CD4-positive, alpha-beta T cell treated with Interleukin-15 for 1 hour (primary cell): Measurements from ENCODE around the gene KIF15.

Experiments
- DNase-seq: peaks from one replicate; pipeline ENCODE4 v3.0.0-alpha.2; 2020

Gene KIF15

GRCh38 chr3:44880284-44880683, 118.7 kb downstream of the KIF15 start:
- no peak for DNase-seq

GRCh38 chr3:44883213-44883955, 121.8 kb downstream of the KIF15 start:
- no peak for DNase-seq

- no peak for DNase-seq
Measured at GRCh38 chr3:44883999-44884431, 122.4 kb downstream of the KIF15 start.

GRCh38 chr3:44885618-44886017, 124.0 kb downstream of the KIF15 start:
- DNase-seq: no peak

GRCh38 chr3:44886561-44886960, 125.0 kb downstream of the KIF15 start:
- DNase-seq: no peak

GRCh38 chr3:44887101-44887500, 125.5 kb downstream of the KIF15 start:
- DNase-seq: no peak

- no peak for DNase-seq
Measured at GRCh38 chr3:44890258-44890657, 128.7 kb downstream of the KIF15 start.

- DNase-seq: no peak
Measured at GRCh38 chr3:44890852-44891251, 129.3 kb downstream of the KIF15 start.

- no peak for DNase-seq
Measured at GRCh38 chr3:44892689-44893088, 131.1 kb downstream of the KIF15 start.

GRCh38 chr3:44893097-44893496, 131.5 kb downstream of the KIF15 start:
- DNase-seq: no peak

- DNase-seq: no peak
Measured at GRCh38 chr3:44894485-44894884, 132.9 kb downstream of the KIF15 start.

- no peak for DNase-seq
Measured at GRCh38 chr3:44896440-44896839, 134.8 kb downstream of the KIF15 start.

GRCh38 chr3:44899683-44900367, 138.2 kb downstream of the KIF15 start:
- no peak for DNase-seq

GRCh38 chr3:44902628-44903027, 141.0 kb downstream of the KIF15 start:
- DNase-seq: no peak
